ENCODE data around the gene C2orf81.
"Not testable (repeated sequence)": the region's sequence is repeated elsewhere in the genome, so short reads cannot be mapped to it uniquely, and the experiment has no call there.

The C2orf81 gene

GRCh38 chr2:74421221-74421870 is at the start of gene C2orf81, which contains the start of gene WDR54:
Gene C2orf81, minus strand, starts transcription at chr2:74421619. Its CDS starts 59 bp downstream, at chr2:74421560.
Gene WDR54, plus strand, starts transcription at chr2:74421730. Its CDS starts 424 bp downstream, at chr2:74422154.
- H3K9ac ChIP-seq (ENCODE audit: low read length in 5 of 5): peak within 1 kb of the TSS in 3 of 5 donors; percentile 46 to 70 (median 68)
- H3K36me3 ChIP-seq (ENCODE audit: control insufficient read depth in 5 of 5, insufficient read depth in 5 of 5, low read length in 5 of 5): peaks cover 0 to 15% (median 9%) of the 10 kb centered on the region in 5 donors
- peak within 1 kb of the TSS; percentile 30 for H3K27ac ChIP-seq (ENCODE audit: low read depth, low read length)
- H3K4me3 ChIP-seq (ENCODE audit: low read depth in 1 of 5, low read length in 5 of 5): peak within 1 kb of the TSS; percentile 59 to 82 (median 76)
- peaks cover 0 to 17% (median 15%) of the 10 kb centered on the region in 5 donors for H3K4me1 ChIP-seq (ENCODE audit: control insufficient read depth in 5 of 5, insufficient read depth in 5 of 5, low read length in 5 of 5)
- H3K9me3 ChIP-seq (ENCODE audit: control insufficient read depth in 5 of 5, low read length in 5 of 5): no peaks in the 10 kb centered on the region
- H3K27me3 ChIP-seq (ENCODE audit: control insufficient read depth in 5 of 5, insufficient read depth in 4 of 5, low read length in 5 of 5): peaks cover 0 to 11% (median 4%) of the 10 kb centered on the region in 5 donors

GRCh38 chr2:74470742-74471141 is 49.3 kb upstream of the C2orf81 start:
- not testable (repeated sequence) for H3K9me3 ChIP-seq (ENCODE audit: control insufficient read depth in 5 of 5, low read length in 5 of 5); H3K27ac ChIP-seq (ENCODE audit: low read depth, low read length)

GRCh38 chr2:74464406-74464805 is 43.0 kb upstream of the C2orf81 start:
- Histone ChIP-seq H3K36me3 (ENCODE audit: control insufficient read depth in 5 of 5, insufficient read depth in 5 of 5, low read length in 5 of 5) (peaks cover 0 to 24% (median 21%) of the 10 kb centered on the region in 5 donors), H3K4me1 (ENCODE audit: control insufficient read depth in 5 of 5, insufficient read depth in 5 of 5, low read length in 5 of 5) (peaks cover 0 to 20% (median 16%) of the 10 kb centered on the region in 5 donors), H3K27me3 (ENCODE audit: control insufficient read depth in 5 of 5, insufficient read depth in 4 of 5, low read length in 5 of 5) (no peaks in the 10 kb centered on the region), H3K27ac (ENCODE audit: low read depth, low read length) (peak overlapping the region; percentile 72), H3K4me3 (ENCODE audit: low read depth in 1 of 5, low read length in 5 of 5) (peak overlapping the region; percentile 72 to 92 (median 84)), H3K9ac (ENCODE audit: low read length in 5 of 5) (peak overlapping the region in 4 of 5 donors; percentile 89 to 95 (median 94)), H3K9me3 (ENCODE audit: control insufficient read depth in 5 of 5, low read length in 5 of 5) (no peaks in the 10 kb centered on the region)

More at GRCh38 chr2:74470742-74471141, 49.3 kb upstream of the C2orf81 start:
- H3K4me3 ChIP-seq (ENCODE audit: low read depth in 1 of 5, low read length in 5 of 5); H3K9ac ChIP-seq (ENCODE audit: low read length in 5 of 5); H3K27me3 ChIP-seq (ENCODE audit: control insufficient read depth in 5 of 5, insufficient read depth in 4 of 5, low read length in 5 of 5): not testable (repeated sequence)
- peaks cover 2 to 27% (median 26%) of the 10 kb centered on the region in 5 donors for H3K4me1 ChIP-seq (ENCODE audit: control insufficient read depth in 5 of 5, insufficient read depth in 5 of 5, low read length in 5 of 5)
- H3K36me3 ChIP-seq (ENCODE audit: control insufficient read depth in 5 of 5, insufficient read depth in 5 of 5, low read length in 5 of 5): peaks cover 0 to 16% (median 14%) of the 10 kb centered on the region in 5 donors

- Histone ChIP-seq H3K4me1 (ENCODE audit: control insufficient read depth in 5 of 5, insufficient read depth in 5 of 5, low read length in 5 of 5) (peaks cover 4 to 32% (median 26%) of the 10 kb centered on the region in 5 donors), H3K27me3 (ENCODE audit: control insufficient read depth in 5 of 5, insufficient read depth in 4 of 5, low read length in 5 of 5) (no peaks in the 10 kb centered on the region), H3K4me3 (ENCODE audit: low read depth in 1 of 5, low read length in 5 of 5) (no peak overlapping the region), H3K36me3 (ENCODE audit: control insufficient read depth in 5 of 5, insufficient read depth in 5 of 5, low read length in 5 of 5) (peaks cover 0 to 24% (median 21%) of the 10 kb centered on the region in 5 donors), H3K9me3 (ENCODE audit: control insufficient read depth in 5 of 5, low read length in 5 of 5) (no peaks in the 10 kb centered on the region), H3K27ac (ENCODE audit: low read depth, low read length) (no peak overlapping the region), H3K9ac (ENCODE audit: low read length in 5 of 5) (no peak overlapping the region)
These were observed 41.3 kb upstream of the C2orf81 start for GRCh38 chr2:74462786-74463105.

- Histone ChIP-seq H3K27me3 (ENCODE audit: control insufficient read depth in 5 of 5, insufficient read depth in 4 of 5, low read length in 5 of 5) (no peaks in the 10 kb centered on the region), H3K4me3 (ENCODE audit: low read depth in 1 of 5, low read length in 5 of 5) (no peak overlapping the region), H3K9ac (ENCODE audit: low read length in 5 of 5) (no peak overlapping the region), H3K9me3 (ENCODE audit: control insufficient read depth in 5 of 5, low read length in 5 of 5) (no peaks in the 10 kb centered on the region), H3K27ac (ENCODE audit: low read depth, low read length) (no peak overlapping the region), H3K4me1 (ENCODE audit: control insufficient read depth in 5 of 5, insufficient read depth in 5 of 5, low read length in 5 of 5) (peaks cover 4 to 37% (median 30%) of the 10 kb centered on the region in 5 donors), H3K36me3 (ENCODE audit: control insufficient read depth in 5 of 5, insufficient read depth in 5 of 5, low read length in 5 of 5) (peaks cover 0 to 24% (median 21%) of the 10 kb centered on the region in 5 donors)
These were observed 40.8 kb upstream of the C2orf81 start for GRCh38 chr2:74462054-74462785.

- Histone ChIP-seq H3K9me3 (ENCODE audit: control insufficient read depth in 5 of 5, low read length in 5 of 5) (no peaks in the 10 kb centered on the region), H3K36me3 (ENCODE audit: control insufficient read depth in 5 of 5, insufficient read depth in 5 of 5, low read length in 5 of 5) (peaks cover 0 to 24% (median 21%) of the 10 kb centered on the region in 5 donors), H3K27me3 (ENCODE audit: control insufficient read depth in 5 of 5, insufficient read depth in 4 of 5, low read length in 5 of 5) (no peaks in the 10 kb centered on the region), H3K27ac (ENCODE audit: low read depth, low read length) (no peak overlapping the region), H3K4me1 (ENCODE audit: control insufficient read depth in 5 of 5, insufficient read depth in 5 of 5, low read length in 5 of 5) (peaks cover 4 to 45% (median 38%) of the 10 kb centered on the region in 5 donors), H3K9ac (ENCODE audit: low read length in 5 of 5) (no peak overlapping the region), H3K4me3 (ENCODE audit: low read depth in 1 of 5, low read length in 5 of 5) (no peak overlapping the region)
These were observed 40.0 kb upstream of the C2orf81 start for GRCh38 chr2:74461187-74462053.

GRCh38 chr2:74460187-74460586 is 38.8 kb upstream of the C2orf81 start:
- H3K9me3 ChIP-seq (ENCODE audit: control insufficient read depth in 5 of 5, low read length in 5 of 5); H3K4me3 ChIP-seq (ENCODE audit: low read depth in 1 of 5, low read length in 5 of 5): not testable (repeated sequence)

GRCh38 chr2:74459503-74460118 is 38.2 kb upstream of the C2orf81 start:
- not testable (repeated sequence) for H3K9me3 ChIP-seq (ENCODE audit: control insufficient read depth in 5 of 5, low read length in 5 of 5); H3K27ac ChIP-seq (ENCODE audit: low read depth, low read length)

More at GRCh38 chr2:74460187-74460586, 38.8 kb upstream of the C2orf81 start:
- H3K4me1 ChIP-seq (ENCODE audit: control insufficient read depth in 5 of 5, insufficient read depth in 5 of 5, low read length in 5 of 5): peaks cover 8 to 47% (median 40%) of the 10 kb centered on the region in 5 donors
- peaks cover 0 to 24% (median 21%) of the 10 kb centered on the region in 5 donors for H3K36me3 ChIP-seq (ENCODE audit: control insufficient read depth in 5 of 5, insufficient read depth in 5 of 5, low read length in 5 of 5)
- H3K27me3 ChIP-seq (ENCODE audit: control insufficient read depth in 5 of 5, insufficient read depth in 4 of 5, low read length in 5 of 5); H3K27ac ChIP-seq (ENCODE audit: low read depth, low read length); H3K9ac ChIP-seq (ENCODE audit: low read length in 5 of 5): not testable (repeated sequence)

GRCh38 chr2:74458938-74459363 is 37.5 kb upstream of the C2orf81 start:
- Histone ChIP-seq H3K27ac (ENCODE audit: low read depth, low read length) (peak overlapping the region; percentile 49), H3K27me3 (ENCODE audit: control insufficient read depth in 5 of 5, insufficient read depth in 4 of 5, low read length in 5 of 5) (no peaks in the 10 kb centered on the region), H3K9ac (ENCODE audit: low read length in 5 of 5) (peak overlapping the region in 4 of 5 donors; percentile 46 to 78 (median 68)), H3K4me1 (ENCODE audit: control insufficient read depth in 5 of 5, insufficient read depth in 5 of 5, low read length in 5 of 5) (peaks cover 11 to 44% (median 39%) of the 10 kb centered on the region in 5 donors), H3K36me3 (ENCODE audit: control insufficient read depth in 5 of 5, insufficient read depth in 5 of 5, low read length in 5 of 5) (peaks cover 0 to 24% (median 21%) of the 10 kb centered on the region in 5 donors), H3K4me3 (ENCODE audit: low read depth in 1 of 5, low read length in 5 of 5) (peak overlapping the region; percentile 76 to 97 (median 86)), H3K9me3 (ENCODE audit: control insufficient read depth in 5 of 5, low read length in 5 of 5) (no peaks in the 10 kb centered on the region)

More at GRCh38 chr2:74459503-74460118, 38.2 kb upstream of the C2orf81 start:
- H3K27me3 ChIP-seq (ENCODE audit: control insufficient read depth in 5 of 5, insufficient read depth in 4 of 5, low read length in 5 of 5); H3K9ac ChIP-seq (ENCODE audit: low read length in 5 of 5); H3K4me3 ChIP-seq (ENCODE audit: low read depth in 1 of 5, low read length in 5 of 5): not testable (repeated sequence)
- Histone ChIP-seq H3K4me1 (ENCODE audit: control insufficient read depth in 5 of 5, insufficient read depth in 5 of 5, low read length in 5 of 5) (peaks cover 11 to 46% (median 41%) of the 10 kb centered on the region in 5 donors), H3K36me3 (ENCODE audit: control insufficient read depth in 5 of 5, insufficient read depth in 5 of 5, low read length in 5 of 5) (peaks cover 0 to 24% (median 21%) of the 10 kb centered on the region in 5 donors)

Measured in subcutaneous abdominal adipose tissue (tissue), 5 donors.